HepG2 (cell line): Measurements from ENCODE around the gene BRMS1. TPM values are rescaled to one million over a fixed set of nuclear protein-coding genes. Genes with fewer than 3 reads are reported as not detected.

Source experiments
- ARID2 ChIP-seq: sonication (generic); formaldehyde crosslinking; IDR thresholded peaks from 2 replicates; pipeline ENCODE4 v1.8.1; 2022; ENCODE audit warnings: mild to moderate bottlenecking, missing genetic modification reagents, borderline replicate concordance
- ASH2L ChIP-seq: fragments of 300-600, 200-600 bp; sonication (generic); IDR thresholded peaks from 2 replicates; pipeline ENCODE4 v1.7.0; 2017; ENCODE audit warnings: low read depth, mild to moderate bottlenecking, moderate library complexity, mixed read lengths, low read length; ENCODE audit not compliant: insufficient read length
- EED ChIP-seq: sonication (generic); formaldehyde crosslinking; IDR thresholded peaks from 2 replicates; pipeline ENCODE4 v1.5.0; 2020; ENCODE audit warnings: mild to moderate bottlenecking, missing genetic modification reagents
- FOXC1 ChIP-seq: sonication (generic); formaldehyde crosslinking; IDR thresholded peaks from 2 replicates; pipeline ENCODE4 v1.8.0; 2022; ENCODE audit warnings: mild to moderate bottlenecking, missing genetic modification reagents, borderline replicate concordance
- JUN ChIP-seq: sonication (generic); formaldehyde crosslinking; IDR thresholded peaks from 2 replicates; pipeline ENCODE4 v1.4.0; 2020; ENCODE audit warnings: mild to moderate bottlenecking, missing genetic modification reagents
- RXRA ChIP-seq: sonication (generic); formaldehyde crosslinking; IDR thresholded peaks from 2 replicates; pipeline ENCODE4 v1.5.1; 2020; ENCODE audit warnings: missing genetic modification reagents
- SIX1 ChIP-seq: sonication (generic); formaldehyde crosslinking; IDR thresholded peaks from 2 replicates; pipeline ENCODE4 v1.4.0; 2020; ENCODE audit warnings: missing genetic modification reagents, borderline replicate concordance
- SPEN ChIP-seq: sonication (generic); formaldehyde crosslinking; IDR thresholded peaks from 2 replicates; pipeline ENCODE4 v1.5.1; 2020; ENCODE audit warnings: low read depth, mild to moderate bottlenecking, missing genetic modification reagents
- TAF15 ChIP-seq: fragments of 200-400 bp; formaldehyde crosslinking; IDR thresholded peaks from one replicate; pipeline ENCODE4 v1.6.1; 2018; ENCODE audit warnings: mild to moderate bottlenecking, low read depth, low read length; ENCODE audit not compliant: poor library complexity, severe bottlenecking
- ZNF331 ChIP-seq: sonication (generic); formaldehyde crosslinking; IDR thresholded peaks from 2 replicates; pipeline ENCODE4 v1.4.0; 2020; ENCODE audit warnings: missing genetic modification reagents
- ZNF451 ChIP-seq: sonication (generic); formaldehyde crosslinking; IDR thresholded peaks from 2 replicates; pipeline ENCODE4 v1.5.0; 2020; ENCODE audit warnings: mild to moderate bottlenecking, missing genetic modification reagents
- ZNF563 ChIP-seq: sonication (generic); formaldehyde crosslinking; IDR thresholded peaks from 2 replicates; pipeline ENCODE4 v1.8.0; 2022; ENCODE audit warnings: mild to moderate bottlenecking, moderate library complexity, missing genetic modification reagents
- ZNF83 ChIP-seq: sonication (generic); formaldehyde crosslinking; IDR thresholded peaks from 2 replicates; pipeline ENCODE4 v1.4.0; 2020; ENCODE audit warnings: missing genetic modification reagents, mild to moderate bottlenecking, borderline replicate concordance
- polyA plus RNA-seq, 8 experiments: library from polyadenylated mRNA; depleted of rRNA in 3 of 8; stranded (reverse) in 7 of 8; unstranded in 1 of 8; fragments of >200 nt; fragmentation: Illumina TruSeq in 4 of 8; extraction: Trizol in 4 of 8; gene quantifications; 2 replicates each; pipeline versions ENCODE4 v1.2.1 to v1.2.3, GENCODE V29; 2011 to 2016; ENCODE audit warnings: low read depth in 4 of 8, missing spikeins in 1 of 8, mixed read lengths in 1 of 8; ENCODE audit not compliant: insufficient read depth in 1 of 8
- total RNA-seq, 5 experiments: library from RNA; depleted of rRNA; stranded (reverse); fragments of >200 nt; fragmentation: Illumina TruSeq; extraction: Trizol; gene quantifications; 2 replicates each; pipeline ENCODE4 v1.2.3, GENCODE V29; 2016; ENCODE audit warnings: low read depth in 1 of 5
- TF ChIP-seq, protein P1 (sequence below): sonication (generic); formaldehyde crosslinking; IDR thresholded peaks from 2 replicates; pipeline ENCODE4 v1.4.0; 2020; ENCODE audit warnings: missing genetic modification reagents, low read depth, mild to moderate bottlenecking, borderline replicate concordance
- TF ChIP-seq, protein P2 (sequence below): sonication (generic); formaldehyde crosslinking; IDR thresholded peaks from 2 replicates; pipeline ENCODE4 v1.8.1; 2022; ENCODE audit warnings: mild to moderate bottlenecking, missing genetic modification reagents
- TF ChIP-seq, protein P3 (sequence below): sonication (generic); formaldehyde crosslinking; IDR thresholded peaks from 2 replicates; pipeline ENCODE4 v1.8.1; 2022; ENCODE audit warnings: low read depth, mild to moderate bottlenecking, missing genetic modification reagents
- TF ChIP-seq, protein P4 (sequence below): sonication (generic); formaldehyde crosslinking; IDR thresholded peaks from 2 replicates; pipeline ENCODE4 v1.4.0; 2020; ENCODE audit warnings: missing genetic modification reagents
- TF ChIP-seq, protein P5 (sequence below): IDR thresholded peaks from 2 replicates; pipeline ENCODE4 v1.6.1; 2016; ENCODE audit warnings: missing compliant biosample characterization, missing genetic modification reagents, borderline replicate concordance
- TF ChIP-seq, protein P6 (sequence below): sonication (generic); formaldehyde crosslinking; IDR thresholded peaks from 2 replicates; pipeline ENCODE4 v1.5.0; 2020; ENCODE audit warnings: mild to moderate bottlenecking, missing genetic modification reagents, moderate library complexity

BRMS1 gene
- total and polyA plus RNA-seq, 2 of the 13 experiments (the other 11 are each of a cell fraction or from before 2014, with no cell fraction given) = 15.8 to 55.7 TPM

DNA sequence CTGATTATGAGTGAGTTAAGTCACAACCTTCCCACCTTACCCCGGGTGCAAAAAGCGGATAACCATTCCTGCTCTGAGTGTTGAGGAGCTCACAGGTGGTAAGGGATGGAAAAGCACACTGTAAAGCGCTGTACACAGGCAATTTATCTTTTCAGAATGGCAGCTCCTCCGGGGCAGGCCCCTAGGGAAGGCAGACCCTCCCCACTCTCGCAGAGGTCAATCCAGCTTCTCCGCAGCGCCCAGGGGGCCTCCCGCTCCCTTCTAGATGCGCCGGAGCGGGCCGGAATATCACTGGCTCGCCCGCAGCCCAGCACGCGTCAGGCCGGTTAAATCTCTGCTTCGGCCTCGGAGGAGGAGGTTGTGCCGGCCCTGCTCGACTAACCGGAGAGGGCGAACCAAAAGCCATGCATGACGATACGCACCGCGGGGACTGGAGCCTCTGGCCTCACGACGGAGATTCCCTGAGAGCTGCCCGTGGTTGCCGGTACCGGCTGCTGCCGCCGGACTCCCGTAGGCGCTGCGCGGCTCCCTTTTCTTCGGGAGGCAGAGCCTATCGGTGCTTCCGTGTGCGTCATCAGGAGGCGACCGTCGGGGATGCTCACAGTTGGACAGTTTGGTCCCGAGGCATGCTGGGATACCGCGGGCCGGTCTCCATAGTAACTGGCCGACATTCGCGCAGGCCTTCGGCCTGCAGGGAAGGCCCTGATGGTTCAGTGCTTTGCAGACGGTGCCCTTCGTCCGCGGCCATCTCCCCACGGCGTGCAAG is at the start of gene BRMS1 (continued):
- TF ChIP-seq SIX1 (CRISPR knock-in tag) (no peak), ZNF83 (CRISPR knock-in tag) (no peak; the same call in 1 of the 2 replicates), ZNF451 (CRISPR knock-in tag) (peak; percentile 72), RXRA (peak; percentile 61; the same call in 1 of the 2 replicates), ARID2 (CRISPR knock-in tag) (peak; percentile 67; the same call in 1 of the 2 replicates), ASH2L (peak; percentile 93), ZNF331 (peak; percentile 61), JUN (no peak), FOXC1 (peak; percentile 92), TAF15 (peak; percentile 84), ZNF563 (CRISPR knock-in tag) (peak; percentile 67; the same call in 1 of the 2 replicates), SPEN (CRISPR knock-in tag) (peak; percentile 94), EED (CRISPR knock-in tag) (no peak)
- TF ChIP-seq, protein P1, sequence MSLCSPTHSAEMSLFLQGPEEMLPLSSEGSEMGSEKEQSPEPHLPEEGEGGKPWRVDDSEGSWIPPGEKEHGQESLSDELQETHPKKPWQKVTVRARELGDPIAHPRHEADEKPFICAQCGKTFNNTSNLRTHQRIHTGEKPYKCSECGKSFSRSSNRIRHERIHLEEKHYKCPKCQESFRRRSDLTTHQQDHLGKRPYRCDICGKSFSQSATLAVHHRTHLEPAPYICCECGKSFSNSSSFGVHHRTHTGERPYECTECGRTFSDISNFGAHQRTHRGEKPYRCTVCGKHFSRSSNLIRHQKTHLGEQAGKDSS (CRISPR knock-in tag) = peak; percentile 84; the same call in 1 of the 2 replicates
- TF ChIP-seq, protein P2, sequence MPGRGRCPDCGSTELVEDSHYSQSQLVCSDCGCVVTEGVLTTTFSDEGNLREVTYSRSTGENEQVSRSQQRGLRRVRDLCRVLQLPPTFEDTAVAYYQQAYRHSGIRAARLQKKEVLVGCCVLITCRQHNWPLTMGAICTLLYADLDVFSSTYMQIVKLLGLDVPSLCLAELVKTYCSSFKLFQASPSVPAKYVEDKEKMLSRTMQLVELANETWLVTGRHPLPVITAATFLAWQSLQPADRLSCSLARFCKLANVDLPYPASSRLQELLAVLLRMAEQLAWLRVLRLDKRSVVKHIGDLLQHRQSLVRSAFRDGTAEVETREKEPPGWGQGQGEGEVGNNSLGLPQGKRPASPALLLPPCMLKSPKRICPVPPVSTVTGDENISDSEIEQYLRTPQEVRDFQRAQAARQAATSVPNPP (CRISPR knock-in tag) = peak; percentile 42; the same call in 1 of the 2 replicates
- TF ChIP-seq, protein P3, sequence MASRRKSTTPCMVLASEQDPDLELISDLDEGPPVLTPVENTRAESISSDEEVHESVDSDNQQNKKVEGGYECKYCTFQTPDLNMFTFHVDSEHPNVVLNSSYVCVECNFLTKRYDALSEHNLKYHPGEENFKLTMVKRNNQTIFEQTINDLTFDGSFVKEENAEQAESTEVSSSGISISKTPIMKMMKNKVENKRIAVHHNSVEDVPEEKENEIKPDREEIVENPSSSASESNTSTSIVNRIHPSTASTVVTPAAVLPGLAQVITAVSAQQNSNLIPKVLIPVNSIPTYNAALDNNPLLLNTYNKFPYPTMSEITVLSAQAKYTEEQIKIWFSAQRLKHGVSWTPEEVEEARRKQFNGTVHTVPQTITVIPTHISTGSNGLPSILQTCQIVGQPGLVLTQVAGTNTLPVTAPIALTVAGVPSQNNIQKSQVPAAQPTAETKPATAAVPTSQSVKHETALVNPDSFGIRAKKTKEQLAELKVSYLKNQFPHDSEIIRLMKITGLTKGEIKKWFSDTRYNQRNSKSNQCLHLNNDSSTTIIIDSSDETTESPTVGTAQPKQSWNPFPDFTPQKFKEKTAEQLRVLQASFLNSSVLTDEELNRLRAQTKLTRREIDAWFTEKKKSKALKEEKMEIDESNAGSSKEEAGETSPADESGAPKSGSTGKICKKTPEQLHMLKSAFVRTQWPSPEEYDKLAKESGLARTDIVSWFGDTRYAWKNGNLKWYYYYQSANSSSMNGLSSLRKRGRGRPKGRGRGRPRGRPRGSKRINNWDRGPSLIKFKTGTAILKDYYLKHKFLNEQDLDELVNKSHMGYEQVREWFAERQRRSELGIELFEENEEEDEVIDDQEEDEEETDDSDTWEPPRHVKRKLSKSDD (CRISPR knock-in tag) = 0 out of 2 replicates have a peak, but pooled peaks have one; percentile 64
- TF ChIP-seq, protein P4, sequence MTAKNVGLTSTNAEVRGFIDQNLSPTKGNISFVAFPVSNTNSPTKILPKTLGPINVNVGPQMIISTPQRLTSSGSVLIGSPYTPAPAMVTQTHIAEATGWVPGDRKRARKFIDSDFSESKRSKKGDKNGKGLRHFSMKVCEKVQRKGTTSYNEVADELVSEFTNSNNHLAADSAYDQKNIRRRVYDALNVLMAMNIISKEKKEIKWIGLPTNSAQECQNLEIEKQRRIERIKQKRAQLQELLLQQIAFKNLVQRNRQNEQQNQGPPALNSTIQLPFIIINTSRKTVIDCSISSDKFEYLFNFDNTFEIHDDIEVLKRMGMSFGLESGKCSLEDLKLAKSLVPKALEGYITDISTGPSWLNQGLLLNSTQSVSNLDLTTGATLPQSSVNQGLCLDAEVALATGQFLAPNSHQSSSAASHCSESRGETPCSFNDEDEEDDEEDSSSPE (CRISPR knock-in tag) = peak; percentile 52
- TF ChIP-seq, protein P5, sequence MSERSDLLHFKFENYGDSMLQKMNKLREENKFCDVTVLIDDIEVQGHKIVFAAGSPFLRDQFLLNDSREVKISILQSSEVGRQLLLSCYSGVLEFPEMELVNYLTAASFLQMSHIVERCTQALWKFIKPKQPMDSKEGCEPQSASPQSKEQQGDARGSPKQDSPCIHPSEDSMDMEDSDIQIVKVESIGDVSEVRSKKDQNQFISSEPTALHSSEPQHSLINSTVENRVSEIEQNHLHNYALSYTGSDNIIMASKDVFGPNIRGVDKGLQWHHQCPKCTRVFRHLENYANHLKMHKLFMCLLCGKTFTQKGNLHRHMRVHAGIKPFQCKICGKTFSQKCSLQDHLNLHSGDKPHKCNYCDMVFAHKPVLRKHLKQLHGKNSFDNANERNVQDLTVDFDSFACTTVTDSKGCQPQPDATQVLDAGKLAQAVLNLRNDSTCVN (CRISPR knock-in tag) = no peak
- TF ChIP-seq, protein P6, sequence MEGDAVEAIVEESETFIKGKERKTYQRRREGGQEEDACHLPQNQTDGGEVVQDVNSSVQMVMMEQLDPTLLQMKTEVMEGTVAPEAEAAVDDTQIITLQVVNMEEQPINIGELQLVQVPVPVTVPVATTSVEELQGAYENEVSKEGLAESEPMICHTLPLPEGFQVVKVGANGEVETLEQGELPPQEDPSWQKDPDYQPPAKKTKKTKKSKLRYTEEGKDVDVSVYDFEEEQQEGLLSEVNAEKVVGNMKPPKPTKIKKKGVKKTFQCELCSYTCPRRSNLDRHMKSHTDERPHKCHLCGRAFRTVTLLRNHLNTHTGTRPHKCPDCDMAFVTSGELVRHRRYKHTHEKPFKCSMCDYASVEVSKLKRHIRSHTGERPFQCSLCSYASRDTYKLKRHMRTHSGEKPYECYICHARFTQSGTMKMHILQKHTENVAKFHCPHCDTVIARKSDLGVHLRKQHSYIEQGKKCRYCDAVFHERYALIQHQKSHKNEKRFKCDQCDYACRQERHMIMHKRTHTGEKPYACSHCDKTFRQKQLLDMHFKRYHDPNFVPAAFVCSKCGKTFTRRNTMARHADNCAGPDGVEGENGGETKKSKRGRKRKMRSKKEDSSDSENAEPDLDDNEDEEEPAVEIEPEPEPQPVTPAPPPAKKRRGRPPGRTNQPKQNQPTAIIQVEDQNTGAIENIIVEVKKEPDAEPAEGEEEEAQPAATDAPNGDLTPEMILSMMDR = peak; percentile 35
